SK-N-SH (cell line): Measurements from ENCODE around the gene ACACA. TPM values are rescaled to one million over a fixed set of nuclear protein-coding genes. Genes with fewer than 3 reads are reported as not detected.

Experiments used
- CTCF ChIA-PET: fragments of 300-600, 350-600 bp; formaldehyde crosslinking; extraction: SDS; loops from one replicate; lab custom pipeline; 2021; lab: Yijun Ruan, JAX
- POLR2A ChIA-PET: fragments of 350-600 bp; sonication (Branson Sonifier 250); formaldehyde crosslinking; extraction: SDS; loops from one replicate; lab custom pipeline; 2020; ENCODE audit warnings: antibody characterized with exemption, inconsistent platforms; lab: Yijun Ruan, JAX
- DNase-seq: peaks from one replicate; pipeline ENCODE4 v3.0.0; 2012
- H2AFZ ChIP-seq: fragments of 200-600 bp; sonication (generic); 2 replicates; pipeline ENCODE4 v1.8.1; 2016; ENCODE audit warnings: antibody characterized with exemption, mild to moderate bottlenecking, low read depth
- H3F3A ChIP-seq: fragments of 200-600 bp; sonication (generic); replicated peaks from 2 replicates; pipeline ENCODE3; 2016; ENCODE audit warnings: antibody characterized with exemption, mild to moderate bottlenecking; ENCODE audit not compliant: insufficient read depth
- H3K27ac ChIP-seq, 2 experiments: fragments of 200-500 bp in 1 of 2; fragments of 200-600 bp in 1 of 2; sonication (Bioruptor generic) in 1 of 2; sonication (generic), shearing (Covaris generic) in 1 of 2; 2 replicates each; pipeline versions ENCODE4 v1.5.1 to v1.6.1; 2014 to 2016; ENCODE audit warnings: low read depth in 2 of 2, inconsistent platforms in 1 of 2, low read length in 1 of 2, mild to moderate bottlenecking in 1 of 2, mixed read lengths in 1 of 2
- H3K27me3 ChIP-seq: fragments of 200-600 bp; sonication (generic), shearing (Covaris generic); 2 replicates; pipeline ENCODE4 v1.6.1; 2016; ENCODE audit warnings: mixed run types; ENCODE audit not compliant: insufficient read depth
- H3K36me3 ChIP-seq, 2 experiments: fragments of 200-500 bp in 1 of 2; fragments of 200-600 bp in 1 of 2; sonication (Bioruptor generic) in 1 of 2; sonication (generic) in 1 of 2; replicated peaks in 1 of 2; 2 replicates each; pipeline versions ENCODE3 to v1.5.1; 2014 to 2016; ENCODE audit warnings: low read length in 1 of 2, mild to moderate bottlenecking in 1 of 2; ENCODE audit not compliant: insufficient read depth in 2 of 2, control insufficient read depth in 1 of 2
- H3K4me1 ChIP-seq, 2 experiments: fragments of 200-500 bp in 1 of 2; fragments of 200-600 bp in 1 of 2; sonication (Bioruptor generic) in 1 of 2; sonication (generic), shearing (Covaris generic) in 1 of 2; 2 replicates each; pipeline versions ENCODE4 v1.5.1 to v1.6.1; 2014 to 2016; ENCODE audit warnings: low read depth in 1 of 2, low read length in 1 of 2, mixed run types in 1 of 2; ENCODE audit not compliant: insufficient read depth in 2 of 2, control insufficient read depth in 1 of 2
- H3K4me2 ChIP-seq: fragments of 200-600 bp; sonication (generic), shearing (Covaris generic); 2 replicates; pipeline ENCODE4 v1.6.1; 2017; ENCODE audit warnings: mixed run types
- H3K4me3 ChIP-seq, 2 experiments: fragments of 200-500 bp in 1 of 2; fragments of 200-600 bp in 1 of 2; sonication (Bioruptor generic) in 1 of 2; sonication (generic), shearing (Covaris generic) in 1 of 2; 2 replicates each; pipeline versions ENCODE4 v1.5.1 to v1.8.1; 2014 to 2016; ENCODE audit warnings: low read depth in 2 of 2, inconsistent platforms in 1 of 2, low read length in 1 of 2, mild to moderate bottlenecking in 1 of 2, mixed read lengths in 1 of 2, moderate library complexity in 1 of 2
- H3K79me2 ChIP-seq: fragments of 200-600 bp; sonication (generic); 2 replicates; pipeline ENCODE4 v1.8.1; 2017; ENCODE audit warnings: mild to moderate bottlenecking; ENCODE audit not compliant: insufficient read depth
- H3K9ac ChIP-seq: fragments of 200-600 bp; sonication (generic); 2 replicates; pipeline ENCODE4 v1.6.1; 2017; ENCODE audit warnings: mixed run types
- H3K9me2 ChIP-seq: fragments of 200-600 bp; sonication (generic); 2 replicates; pipeline ENCODE4 v1.6.1; 2017; ENCODE audit warnings: mixed run types
- H3K9me3 ChIP-seq: fragments of 200-600 bp; sonication (generic); 2 replicates; pipeline ENCODE4 v1.6.1; 2017; ENCODE audit warnings: mixed run types, mild to moderate bottlenecking, moderate library complexity
- H4K20me1 ChIP-seq: fragments of 200-600 bp; sonication (generic); 2 replicates; pipeline ENCODE4 v1.6.1; 2017; ENCODE audit warnings: mild to moderate bottlenecking, mixed run types; ENCODE audit not compliant: insufficient read depth
- EP300 ChIP-seq, 2 experiments: IDR thresholded peaks; 2 replicates each; pipeline versions ENCODE4 v1.4.0 to v1.6.1; 2012; ENCODE audit warnings: borderline replicate concordance in 1 of 2, low read depth in 1 of 2, low read length in 1 of 2
- EZH2phosphoT487 ChIP-seq: fragments of 200-600 bp; sonication (generic); IDR thresholded peaks from 2 replicates; pipeline ENCODE4 v1.6.1; 2017; ENCODE audit warnings: low read depth, mixed run types, mild to moderate bottlenecking, antibody characterized with exemption, moderate library complexity, borderline replicate concordance
- FOSL2 ChIP-seq: IDR thresholded peaks from 2 replicates; pipeline ENCODE4 v1.4.0; 2012; ENCODE audit warnings: low read depth, mild to moderate bottlenecking, moderate library complexity, borderline replicate concordance
- FOXJ3 ChIP-seq: sonication (generic); formaldehyde crosslinking; IDR thresholded peaks from 2 replicates; pipeline ENCODE4 v1.5.1; 2020; ENCODE audit warnings: mild to moderate bottlenecking, missing genetic modification reagents
- GABPA ChIP-seq: IDR thresholded peaks from 2 replicates; pipeline ENCODE4 v1.4.0; 2012; ENCODE audit warnings: low read depth, mild to moderate bottlenecking
- NRF1 ChIP-seq: IDR thresholded peaks from 2 replicates; pipeline ENCODE4 v1.6.1; 2012; ENCODE audit warnings: low read depth, mild to moderate bottlenecking, low read length
- POLR2AphosphoS5 ChIP-seq: IDR thresholded peaks from 2 replicates; pipeline ENCODE4 v1.6.1; 2012; ENCODE audit warnings: low read depth, low read length
- RAD21 ChIP-seq: IDR thresholded peaks from 2 replicates; pipeline ENCODE4 v1.6.1; 2012; ENCODE audit warnings: mild to moderate bottlenecking, low read length
- SIN3A ChIP-seq: IDR thresholded peaks from 2 replicates; pipeline ENCODE4 v1.6.1; 2012; ENCODE audit warnings: low read depth, mild to moderate bottlenecking, low read length, moderate library complexity, borderline replicate concordance
- TCF12 ChIP-seq: IDR thresholded peaks from 2 replicates; pipeline ENCODE4 v1.4.0; 2012
- TEAD4 ChIP-seq: IDR thresholded peaks from 2 replicates; pipeline ENCODE4 v1.4.0; 2012; ENCODE audit warnings: mild to moderate bottlenecking, borderline replicate concordance; ENCODE audit not compliant: insufficient read depth
- YY1 ChIP-seq: IDR thresholded peaks from 2 replicates; pipeline ENCODE4 v1.4.0; 2012; ENCODE audit warnings: low read depth, mild to moderate bottlenecking
- WGBS: methylation state at CpG from one replicate; pipeline ENCODE4 v1.1.6; 2017; ENCODE audit warnings: low lambda C conversion rate; 5-methylcytosine and 5-hydroxymethylcytosine counted together
- polyA plus RNA-seq, 3 experiments: library from polyadenylated mRNA; depleted of rRNA; stranded (reverse); fragments of >200 nt; gene quantifications; 2 replicates each; pipeline ENCODE4 v1.2.3, GENCODE V29; 2012
- TF ChIP-seq, protein P1 (sequence below): IDR thresholded peaks from 2 replicates; pipeline ENCODE4 v1.6.1; 2012; ENCODE audit warnings: mild to moderate bottlenecking, low read depth, low read length, moderate library complexity
- TF ChIP-seq, protein P2 (sequence below): IDR thresholded peaks from 2 replicates; pipeline ENCODE4 v1.4.0; 2012; ENCODE audit warnings: low read depth
- TF ChIP-seq, protein P3 (sequence below): fragments of 150-350 bp; IDR thresholded peaks from 2 replicates; pipeline ENCODE4 v1.6.1; 2016; ENCODE audit warnings: mild to moderate bottlenecking, low read depth, low read length
- TF ChIP-seq, protein P4 (sequence below): IDR thresholded peaks from 2 replicates; pipeline ENCODE4 v1.4.0; 2012; ENCODE audit warnings: low read depth, borderline replicate concordance
- TF ChIP-seq, protein P5 (sequence below): IDR thresholded peaks from 2 replicates; pipeline ENCODE4 v1.4.0; 2012; ENCODE audit warnings: low read depth, borderline replicate concordance
- TF ChIP-seq, protein P6 (sequence below): fragments of 200-600 bp; sonication (generic); IDR thresholded peaks from 2 replicates; pipeline ENCODE4 v1.6.1; 2017; ENCODE audit warnings: antibody characterized with exemption, mild to moderate bottlenecking, moderate library complexity

The ACACA gene
- polyA plus RNA-seq, 1 of the 3 experiments (the other 2 are of a cell fraction) = 27.2 TPM

DNA sequence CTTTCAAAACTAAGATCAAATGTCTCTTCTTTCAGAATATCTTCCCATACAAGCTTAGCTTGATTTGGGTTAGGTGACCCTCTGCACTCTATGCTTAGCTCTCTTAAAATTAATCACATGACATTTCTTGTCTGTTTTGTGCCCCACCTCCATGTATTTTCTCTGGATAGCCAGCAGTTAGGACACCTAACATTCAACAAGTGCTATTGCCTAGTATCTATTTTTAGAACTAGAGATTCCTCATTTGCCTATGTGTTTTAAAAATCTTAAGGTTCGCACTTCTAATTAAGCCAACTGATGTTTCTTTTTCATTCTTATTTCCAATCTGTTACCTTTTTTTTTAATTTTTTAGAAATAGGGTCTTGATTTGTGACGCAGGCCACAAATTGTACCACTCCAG is 160.6 kb downstream of the ACACA start (continued):
- no peak for TF ChIP-seq RAD21

DNA sequence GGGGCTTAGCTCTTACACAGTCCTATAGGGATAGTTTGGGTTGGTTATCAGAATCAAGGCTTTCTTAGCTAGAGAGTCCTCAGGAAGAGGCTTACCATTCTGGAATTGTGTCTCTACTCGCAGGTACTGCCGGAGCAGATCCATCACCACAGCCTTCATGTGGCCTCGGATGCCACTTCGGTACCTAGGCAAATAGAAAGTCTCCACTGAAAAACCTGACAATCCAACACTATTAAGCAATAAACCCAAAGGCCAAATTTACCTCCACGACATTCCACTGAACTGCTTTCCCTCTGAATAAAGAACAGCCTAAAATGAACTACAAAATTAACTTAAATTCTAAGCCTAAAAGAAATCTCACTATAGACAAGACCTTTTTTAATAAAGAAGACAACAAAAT is 166.3 kb downstream of the ACACA start:
- Histone ChIP-seq H3F3A (peaks cover 6% of the 10 kb centered on the region), H3K27me3 (no peaks in the 10 kb centered on the region), H4K20me1 (no peaks in the 10 kb centered on the region), H3K4me3 (no peak overlapping the region), H3K9ac (no peak overlapping the region), H3K27ac (no peak overlapping the region), H3K4me1 (no peaks in the 10 kb centered on the region), H3K79me2 (no peaks in the 10 kb centered on the region), H3K4me2 (no peak overlapping the region), H3K9me2 (no peaks in the 10 kb centered on the region), H3K36me3 (peaks cover 35 to 69% of the 10 kb centered on the region in 2 experiments), H3K9me3 (no peaks in the 10 kb centered on the region), H2AFZ (no peak overlapping the region)
- CTCF ChIA-PET = interaction anchor here (0.6 to 5.3 kb wide), 62 partner anchors 7 to 757 kb away, joined by 3 to 43 read pairs (median 3); partner anchors contain the start of genes AATF and MRM1
- POLR2A ChIA-PET = no interaction called here
- TF ChIP-seq FOXJ3 (no peak), EP300 (IDR thresholded peaks at IDR 0.05; ENCODE audit: borderline replicate concordance in 1 of 2, low read depth in 1 of 2, low read length in 1 of 2) (no peak), NRF1 (no peak), FOSL2 (no peak), TCF12 (no peak), TEAD4 (no peak), YY1 (no peak), EZH2phosphoT487 (no peak), POLR2AphosphoS5 (no peak), SIN3A (no peak), GABPA (no peak)
- TF ChIP-seq, protein P1, sequence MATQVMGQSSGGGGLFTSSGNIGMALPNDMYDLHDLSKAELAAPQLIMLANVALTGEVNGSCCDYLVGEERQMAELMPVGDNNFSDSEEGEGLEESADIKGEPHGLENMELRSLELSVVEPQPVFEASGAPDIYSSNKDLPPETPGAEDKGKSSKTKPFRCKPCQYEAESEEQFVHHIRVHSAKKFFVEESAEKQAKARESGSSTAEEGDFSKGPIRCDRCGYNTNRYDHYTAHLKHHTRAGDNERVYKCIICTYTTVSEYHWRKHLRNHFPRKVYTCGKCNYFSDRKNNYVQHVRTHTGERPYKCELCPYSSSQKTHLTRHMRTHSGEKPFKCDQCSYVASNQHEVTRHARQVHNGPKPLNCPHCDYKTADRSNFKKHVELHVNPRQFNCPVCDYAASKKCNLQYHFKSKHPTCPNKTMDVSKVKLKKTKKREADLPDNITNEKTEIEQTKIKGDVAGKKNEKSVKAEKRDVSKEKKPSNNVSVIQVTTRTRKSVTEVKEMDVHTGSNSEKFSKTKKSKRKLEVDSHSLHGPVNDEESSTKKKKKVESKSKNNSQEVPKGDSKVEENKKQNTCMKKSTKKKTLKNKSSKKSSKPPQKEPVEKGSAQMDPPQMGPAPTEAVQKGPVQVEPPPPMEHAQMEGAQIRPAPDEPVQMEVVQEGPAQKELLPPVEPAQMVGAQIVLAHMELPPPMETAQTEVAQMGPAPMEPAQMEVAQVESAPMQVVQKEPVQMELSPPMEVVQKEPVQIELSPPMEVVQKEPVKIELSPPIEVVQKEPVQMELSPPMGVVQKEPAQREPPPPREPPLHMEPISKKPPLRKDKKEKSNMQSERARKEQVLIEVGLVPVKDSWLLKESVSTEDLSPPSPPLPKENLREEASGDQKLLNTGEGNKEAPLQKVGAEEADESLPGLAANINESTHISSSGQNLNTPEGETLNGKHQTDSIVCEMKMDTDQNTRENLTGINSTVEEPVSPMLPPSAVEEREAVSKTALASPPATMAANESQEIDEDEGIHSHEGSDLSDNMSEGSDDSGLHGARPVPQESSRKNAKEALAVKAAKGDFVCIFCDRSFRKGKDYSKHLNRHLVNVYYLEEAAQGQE = no peak
- TF ChIP-seq, protein P2, sequence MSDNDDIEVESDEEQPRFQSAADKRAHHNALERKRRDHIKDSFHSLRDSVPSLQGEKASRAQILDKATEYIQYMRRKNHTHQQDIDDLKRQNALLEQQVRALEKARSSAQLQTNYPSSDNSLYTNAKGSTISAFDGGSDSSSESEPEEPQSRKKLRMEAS = no peak
- TF ChIP-seq, protein P3, sequence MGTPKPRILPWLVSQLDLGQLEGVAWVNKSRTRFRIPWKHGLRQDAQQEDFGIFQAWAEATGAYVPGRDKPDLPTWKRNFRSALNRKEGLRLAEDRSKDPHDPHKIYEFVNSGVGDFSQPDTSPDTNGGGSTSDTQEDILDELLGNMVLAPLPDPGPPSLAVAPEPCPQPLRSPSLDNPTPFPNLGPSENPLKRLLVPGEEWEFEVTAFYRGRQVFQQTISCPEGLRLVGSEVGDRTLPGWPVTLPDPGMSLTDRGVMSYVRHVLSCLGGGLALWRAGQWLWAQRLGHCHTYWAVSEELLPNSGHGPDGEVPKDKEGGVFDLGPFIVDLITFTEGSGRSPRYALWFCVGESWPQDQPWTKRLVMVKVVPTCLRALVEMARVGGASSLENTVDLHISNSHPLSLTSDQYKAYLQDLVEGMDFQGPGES = no peak
- TF ChIP-seq, protein P4, sequence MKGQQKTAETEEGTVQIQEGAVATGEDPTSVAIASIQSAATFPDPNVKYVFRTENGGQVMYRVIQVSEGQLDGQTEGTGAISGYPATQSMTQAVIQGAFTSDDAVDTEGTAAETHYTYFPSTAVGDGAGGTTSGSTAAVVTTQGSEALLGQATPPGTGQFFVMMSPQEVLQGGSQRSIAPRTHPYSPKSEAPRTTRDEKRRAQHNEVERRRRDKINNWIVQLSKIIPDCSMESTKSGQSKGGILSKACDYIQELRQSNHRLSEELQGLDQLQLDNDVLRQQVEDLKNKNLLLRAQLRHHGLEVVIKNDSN = no peak
- TF ChIP-seq, protein P5, sequence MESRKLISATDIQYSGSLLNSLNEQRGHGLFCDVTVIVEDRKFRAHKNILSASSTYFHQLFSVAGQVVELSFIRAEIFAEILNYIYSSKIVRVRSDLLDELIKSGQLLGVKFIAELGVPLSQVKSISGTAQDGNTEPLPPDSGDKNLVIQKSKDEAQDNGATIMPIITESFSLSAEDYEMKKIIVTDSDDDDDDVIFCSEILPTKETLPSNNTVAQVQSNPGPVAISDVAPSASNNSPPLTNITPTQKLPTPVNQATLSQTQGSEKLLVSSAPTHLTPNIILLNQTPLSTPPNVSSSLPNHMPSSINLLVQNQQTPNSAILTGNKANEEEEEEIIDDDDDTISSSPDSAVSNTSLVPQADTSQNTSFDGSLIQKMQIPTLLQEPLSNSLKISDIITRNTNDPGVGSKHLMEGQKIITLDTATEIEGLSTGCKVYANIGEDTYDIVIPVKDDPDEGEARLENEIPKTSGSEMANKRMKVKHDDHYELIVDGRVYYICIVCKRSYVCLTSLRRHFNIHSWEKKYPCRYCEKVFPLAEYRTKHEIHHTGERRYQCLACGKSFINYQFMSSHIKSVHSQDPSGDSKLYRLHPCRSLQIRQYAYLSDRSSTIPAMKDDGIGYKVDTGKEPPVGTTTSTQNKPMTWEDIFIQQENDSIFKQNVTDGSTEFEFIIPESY = no peak
- TF ChIP-seq, protein P6, sequence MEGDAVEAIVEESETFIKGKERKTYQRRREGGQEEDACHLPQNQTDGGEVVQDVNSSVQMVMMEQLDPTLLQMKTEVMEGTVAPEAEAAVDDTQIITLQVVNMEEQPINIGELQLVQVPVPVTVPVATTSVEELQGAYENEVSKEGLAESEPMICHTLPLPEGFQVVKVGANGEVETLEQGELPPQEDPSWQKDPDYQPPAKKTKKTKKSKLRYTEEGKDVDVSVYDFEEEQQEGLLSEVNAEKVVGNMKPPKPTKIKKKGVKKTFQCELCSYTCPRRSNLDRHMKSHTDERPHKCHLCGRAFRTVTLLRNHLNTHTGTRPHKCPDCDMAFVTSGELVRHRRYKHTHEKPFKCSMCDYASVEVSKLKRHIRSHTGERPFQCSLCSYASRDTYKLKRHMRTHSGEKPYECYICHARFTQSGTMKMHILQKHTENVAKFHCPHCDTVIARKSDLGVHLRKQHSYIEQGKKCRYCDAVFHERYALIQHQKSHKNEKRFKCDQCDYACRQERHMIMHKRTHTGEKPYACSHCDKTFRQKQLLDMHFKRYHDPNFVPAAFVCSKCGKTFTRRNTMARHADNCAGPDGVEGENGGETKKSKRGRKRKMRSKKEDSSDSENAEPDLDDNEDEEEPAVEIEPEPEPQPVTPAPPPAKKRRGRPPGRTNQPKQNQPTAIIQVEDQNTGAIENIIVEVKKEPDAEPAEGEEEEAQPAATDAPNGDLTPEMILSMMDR = no peak
- 89% methylated on average over 5 of the region's 5 CpGs for WGBS
- DNase-seq = no peak
